K562 (cell line): ENCODE data around the gene S100A1. TPM values are rescaled to one million over a fixed set of nuclear protein-coding genes. Genes with fewer than 3 reads are reported as not detected.
A peak's percentile ranks its signal among the peaks of the same experiment; 100 is the strongest.

Experiments used
- ARHGAP35 ChIP-seq: fragments of 450-650 bp; IDR thresholded peaks from 2 replicates; pipeline ENCODE4 v1.6.1; 2018; ENCODE audit not compliant: partially characterized antibody
- GTF3C2 ChIP-seq: IDR thresholded peaks from 3 replicates; pipeline ENCODE4 v1.6.1; 2011; ENCODE audit warnings: borderline replicate concordance, mild to moderate bottlenecking, moderate library complexity; ENCODE audit not compliant: insufficient read length; ENCODE audit errors: extremely low read depth
- KDM5B ChIP-seq: fragments of 200-600 bp; sonication (generic); IDR thresholded peaks from 2 replicates; pipeline ENCODE4 v1.6.1; 2012; ENCODE audit warnings: low read depth, mild to moderate bottlenecking, moderate library complexity, low read length, control low read depth, inconsistent platforms; ENCODE audit not compliant: insufficient replicate concordance
- KLF6 ChIP-seq: fragments of 250-450 bp; sonication (Bioruptor Pico); IDR thresholded peaks from 2 replicates; pipeline ENCODE4 v1.4.0; 2020; ENCODE audit warnings: mild to moderate bottlenecking, moderate library complexity, borderline replicate concordance
- MED1 ChIP-seq: sonication (generic); formaldehyde crosslinking; IDR thresholded peaks from 2 replicates; pipeline ENCODE4 v1.8.1; 2023; ENCODE audit warnings: missing genetic modification reagents, borderline replicate concordance
- MTF1 ChIP-seq: fragments of 250-450 bp; sonication (Bioruptor Pico); IDR thresholded peaks from 2 replicates; pipeline ENCODE4 v1.9.0; 2021; ENCODE audit warnings: moderate library complexity, mild to moderate bottlenecking, inconsistent platforms, borderline replicate concordance
- SMARCC2 ChIP-seq: fragments of 450-650 bp; IDR thresholded peaks from 2 replicates; pipeline ENCODE4 v1.6.1; 2017; ENCODE audit warnings: antibody characterized with exemption, moderate library complexity, mild to moderate bottlenecking, low read depth
- XRCC4 ChIP-seq: IDR thresholded peaks from one replicate; pipeline ENCODE4 v1.6.1; 2011; ENCODE audit not compliant: insufficient read depth, insufficient read length; ENCODE audit errors: extremely low read depth
- ZBTB1 ChIP-seq: sonication (generic); formaldehyde crosslinking; IDR thresholded peaks from 2 replicates; pipeline ENCODE4 v1.8.1; 2023; ENCODE audit warnings: missing genetic modification reagents, low read depth, mild to moderate bottlenecking, borderline replicate concordance
- ZNF318 ChIP-seq, 2 experiments: fragments of 450-650 bp; IDR thresholded peaks; 2 replicates each; pipeline ENCODE4 v1.6.1; 2016; ENCODE audit warnings: mild to moderate bottlenecking in 2 of 2, borderline replicate concordance in 1 of 2, low read depth in 1 of 2, moderate library complexity in 1 of 2
- polyA plus RNA-seq, 8 experiments: library from polyadenylated mRNA; depleted of rRNA in 4 of 8; stranded (reverse) in 5 of 8; unstranded in 3 of 8; fragments of >200 nt; fragmentation: Nextera tagmentation in 2 of 8; fragmentation: Illumina TruSeq in 1 of 8; extraction: Ambion mirVana in 2 of 8; extraction: Trizol in 1 of 8; gene quantifications; 2 replicates each; pipeline versions ENCODE4 v1.2.1 to v1.2.3, GENCODE V29; 2011 to 2014; ENCODE audit warnings: inconsistent platforms in 1 of 8, missing spikeins in 1 of 8
- total RNA-seq, 7 experiments: library from RNA; depleted of rRNA in 6 of 7; stranded (reverse); fragments of >200 nt in 6 of 7; fragmentation: Illumina TruSeq in 2 of 7; extraction: Trizol in 2 of 7; gene quantifications; 2 replicates each; pipeline versions ENCODE4 v1.2.1 to v1.2.3, GENCODE V29; 2011 to 2021; ENCODE audit warnings: low replicate concordance in 1 of 7
- TF ChIP-seq, protein P1 (sequence below): IDR thresholded peaks from 2 replicates; pipeline ENCODE4 v1.6.1; 2016; ENCODE audit warnings: missing genetic modification characterization, missing compliant biosample characterization

The S100A1 gene
- total and polyA plus RNA-seq, 9 of the 15 experiments (the other 6 are each of a cell fraction or from before 2014, with no cell fraction given): 0.44 to 30.1 (median 12.7) TPM

DNA sequence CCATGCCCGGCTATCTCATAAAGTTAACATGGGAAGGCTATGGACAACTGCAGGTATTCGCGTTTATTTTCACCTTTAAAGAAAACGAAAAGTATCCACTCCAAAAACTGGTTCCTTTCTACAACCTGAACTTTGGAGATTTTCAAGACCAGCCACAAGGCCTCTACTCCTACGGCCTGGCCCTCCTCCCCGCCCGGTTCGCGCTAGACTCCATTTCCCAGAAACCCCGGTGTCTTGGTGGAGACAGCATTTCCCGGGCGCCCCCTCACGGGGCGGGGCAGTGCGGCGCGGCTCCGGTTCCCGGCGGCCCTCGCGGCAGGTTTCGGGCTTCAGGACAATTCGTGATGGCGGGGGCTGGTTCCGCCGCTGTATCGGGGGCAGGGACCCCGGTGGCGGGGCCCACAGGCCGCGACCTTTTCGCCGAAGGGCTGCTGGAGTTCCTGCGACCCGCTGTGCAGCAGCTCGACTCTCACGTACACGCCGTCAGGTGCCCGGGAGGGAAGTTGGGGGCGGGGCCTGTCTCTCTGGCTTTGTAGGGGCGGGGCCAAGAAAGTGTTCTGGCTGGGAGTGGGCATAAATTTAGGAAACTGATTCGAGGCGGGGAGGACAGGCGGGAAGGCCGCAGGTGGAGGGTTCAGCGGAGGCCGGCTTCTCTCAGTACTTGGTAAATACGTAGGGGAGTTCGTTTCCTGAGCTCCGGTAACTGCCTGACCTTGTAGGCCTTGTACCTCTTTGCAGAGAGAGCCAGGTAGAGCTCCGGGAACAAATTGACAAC is 30.4 kb downstream of the S100A1 start, which contains the start of gene SNAPIN (continued):
- TF ChIP-seq XRCC4 (no peak), SMARCC2 (no peak), ZNF318 (IDR thresholded peaks at IDR 0.05; ENCODE audit: borderline replicate concordance in 1 of 2, low read depth in 1 of 2) (no peak), MED1 (CRISPR knock-in tag) (no peak), ARHGAP35 (no peak), KDM5B (peak; percentile 78), ZBTB1 (CRISPR knock-in tag) (no peak), GTF3C2 (no peak), KLF6 (CRISPR knock-in tag) (no peak), MTF1 (CRISPR knock-in tag) (no peak)
- TF ChIP-seq, protein P1, sequence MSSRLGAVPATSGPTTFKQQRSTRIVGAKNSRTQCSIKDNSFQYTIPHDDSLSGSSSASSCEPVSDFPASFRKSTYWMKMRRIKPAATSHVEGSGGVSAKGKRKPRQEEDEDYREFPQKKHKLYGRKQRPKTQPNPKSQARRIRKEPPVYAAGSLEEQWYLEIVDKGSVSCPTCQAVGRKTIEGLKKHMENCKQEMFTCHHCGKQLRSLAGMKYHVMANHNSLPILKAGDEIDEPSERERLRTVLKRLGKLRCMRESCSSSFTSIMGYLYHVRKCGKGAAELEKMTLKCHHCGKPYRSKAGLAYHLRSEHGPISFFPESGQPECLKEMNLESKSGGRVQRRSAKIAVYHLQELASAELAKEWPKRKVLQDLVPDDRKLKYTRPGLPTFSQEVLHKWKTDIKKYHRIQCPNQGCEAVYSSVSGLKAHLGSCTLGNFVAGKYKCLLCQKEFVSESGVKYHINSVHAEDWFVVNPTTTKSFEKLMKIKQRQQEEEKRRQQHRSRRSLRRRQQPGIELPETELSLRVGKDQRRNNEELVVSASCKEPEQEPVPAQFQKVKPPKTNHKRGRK (tag): no peak
